ENCODE measurements around the gene LAMC3.

DNA sequence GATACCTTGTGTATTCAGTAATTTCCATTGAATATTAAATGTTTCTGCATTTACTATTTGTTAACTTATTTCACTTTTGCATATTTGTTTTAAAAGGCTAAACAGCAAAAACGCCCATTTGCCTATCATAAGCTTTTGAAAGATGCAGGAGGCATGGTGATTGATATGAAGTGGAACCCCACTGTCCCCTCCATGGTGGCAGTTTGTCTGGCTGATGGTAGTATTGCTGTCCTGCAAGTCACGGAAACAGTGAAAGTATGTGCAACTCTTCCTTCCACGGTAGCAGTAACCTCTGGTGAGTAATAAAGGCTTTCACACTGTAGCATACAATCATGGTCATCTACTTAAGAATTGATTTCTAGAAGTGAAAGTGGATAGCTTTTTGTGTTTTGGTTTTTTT lies 120.2 kb downstream of the LAMC3 start:
- TF ChIP-seq, protein P1, sequence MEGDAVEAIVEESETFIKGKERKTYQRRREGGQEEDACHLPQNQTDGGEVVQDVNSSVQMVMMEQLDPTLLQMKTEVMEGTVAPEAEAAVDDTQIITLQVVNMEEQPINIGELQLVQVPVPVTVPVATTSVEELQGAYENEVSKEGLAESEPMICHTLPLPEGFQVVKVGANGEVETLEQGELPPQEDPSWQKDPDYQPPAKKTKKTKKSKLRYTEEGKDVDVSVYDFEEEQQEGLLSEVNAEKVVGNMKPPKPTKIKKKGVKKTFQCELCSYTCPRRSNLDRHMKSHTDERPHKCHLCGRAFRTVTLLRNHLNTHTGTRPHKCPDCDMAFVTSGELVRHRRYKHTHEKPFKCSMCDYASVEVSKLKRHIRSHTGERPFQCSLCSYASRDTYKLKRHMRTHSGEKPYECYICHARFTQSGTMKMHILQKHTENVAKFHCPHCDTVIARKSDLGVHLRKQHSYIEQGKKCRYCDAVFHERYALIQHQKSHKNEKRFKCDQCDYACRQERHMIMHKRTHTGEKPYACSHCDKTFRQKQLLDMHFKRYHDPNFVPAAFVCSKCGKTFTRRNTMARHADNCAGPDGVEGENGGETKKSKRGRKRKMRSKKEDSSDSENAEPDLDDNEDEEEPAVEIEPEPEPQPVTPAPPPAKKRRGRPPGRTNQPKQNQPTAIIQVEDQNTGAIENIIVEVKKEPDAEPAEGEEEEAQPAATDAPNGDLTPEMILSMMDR (conservative IDR thresholded peaks at IDR 0.05; ENCODE audit: low read length), result no peak
- TF ChIP-seq EZH2phosphoT487 (IDR thresholded peaks at IDR 0.05; ENCODE audit: borderline replicate concordance, low read depth, low read length), result no peak
